DMS114 treated with DMSO at 0.1 percent for 48 hours (cell line): ENCODE results near the gene WNT4.

Experiments
- DNase-seq: peaks from one replicate; lab custom pipeline; 2025; ENCODE audit not compliant: unreplicated experiment; lab: John Stamatoyannopoulos, UW

Gene WNT4

DNA sequence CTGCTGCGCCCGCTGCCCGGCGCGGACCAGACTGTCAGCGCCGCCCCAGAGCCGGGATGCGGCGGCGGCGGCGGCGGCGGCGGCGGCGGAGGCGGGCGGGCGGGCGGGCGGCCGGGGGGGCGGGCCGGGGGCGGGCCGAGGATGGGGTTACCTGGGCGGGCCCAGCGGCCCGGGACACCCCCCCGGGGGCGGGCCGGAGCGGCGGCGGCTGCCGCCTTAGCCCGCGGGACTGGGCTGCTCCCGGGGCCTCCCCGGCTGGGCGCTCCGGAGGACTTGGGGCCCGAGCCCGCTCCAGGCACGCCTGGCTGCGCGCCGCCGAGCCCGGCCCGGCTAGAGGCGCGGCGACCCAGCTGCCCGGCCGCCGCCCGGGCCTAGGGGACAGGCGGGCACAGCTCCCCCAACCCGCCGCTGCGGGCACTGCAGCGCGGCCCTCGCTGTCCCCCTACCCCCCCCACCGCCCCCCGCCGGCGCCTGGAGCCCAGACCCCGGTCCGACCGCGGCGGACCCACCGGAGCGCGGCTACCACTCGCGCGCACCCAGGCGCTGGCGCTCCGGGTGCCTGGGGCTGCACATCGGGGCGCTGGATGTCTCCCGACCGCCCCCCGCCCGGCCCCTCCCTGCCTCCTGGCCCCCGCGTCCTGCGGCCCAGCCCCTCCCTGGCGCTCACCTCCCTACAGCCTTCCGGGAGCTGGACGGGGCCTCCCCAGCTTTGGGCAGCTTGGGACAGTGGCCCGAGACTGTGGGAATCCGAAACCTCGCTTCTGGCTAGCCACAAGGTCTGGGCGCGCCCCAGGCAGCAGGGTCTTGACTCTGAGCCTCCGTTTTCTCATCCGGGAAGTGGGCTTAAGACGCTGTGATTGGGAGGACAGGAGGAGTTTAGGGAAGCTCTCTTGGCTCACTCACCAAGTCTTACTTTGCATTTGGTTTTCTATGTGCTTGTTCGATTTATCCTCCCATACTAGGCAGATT is at the start of gene WNT4:
Gene WNT4 (minus strand): TSS at position 33 of the 969 bp plus-strand sequence. CDS start 175 bp downstream, outside the sequence.
- no peak for DNase-seq

DNA sequence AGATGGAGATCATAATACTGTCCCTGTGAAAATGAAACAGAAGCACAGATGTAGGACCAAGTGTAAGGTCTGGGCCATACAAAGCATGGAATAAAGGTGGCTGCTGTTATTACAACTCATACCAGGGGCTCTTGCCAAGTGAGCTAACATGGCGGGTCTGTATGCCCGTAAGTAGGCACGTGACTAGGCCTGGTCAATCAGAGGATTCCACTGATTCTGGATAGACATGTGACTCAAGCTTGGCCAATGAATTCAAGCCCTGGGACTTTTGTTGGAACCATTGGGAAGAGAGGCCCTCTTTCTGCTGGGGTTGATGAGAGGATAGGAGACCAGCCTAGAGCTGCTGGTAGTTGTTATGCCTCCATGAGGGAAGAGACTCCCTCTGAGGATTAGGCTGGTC is 47.8 kb upstream of the WNT4 start:
- no peak for DNase-seq

DNA sequence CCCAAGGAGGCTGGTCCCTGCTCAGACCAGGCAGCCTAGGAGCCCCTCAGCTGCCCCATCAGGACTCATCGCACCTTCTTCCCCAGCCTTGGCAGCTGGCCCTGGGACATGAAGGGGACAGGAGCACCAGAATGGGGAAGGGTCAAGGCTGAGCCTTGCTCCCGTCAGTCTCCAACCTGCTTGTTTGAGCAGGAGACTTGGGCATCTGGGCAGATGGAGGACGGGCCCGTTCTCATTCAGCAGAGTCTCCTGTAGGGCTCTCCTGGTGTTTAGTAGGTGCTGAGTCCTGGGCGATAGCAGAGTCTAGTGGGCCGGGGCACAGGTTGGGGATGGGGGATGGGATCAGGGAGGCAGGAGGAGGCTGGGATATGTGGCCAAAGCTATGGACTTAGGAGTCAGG is 47.4 kb upstream of the WNT4 start:
- no peak for DNase-seq

DNA sequence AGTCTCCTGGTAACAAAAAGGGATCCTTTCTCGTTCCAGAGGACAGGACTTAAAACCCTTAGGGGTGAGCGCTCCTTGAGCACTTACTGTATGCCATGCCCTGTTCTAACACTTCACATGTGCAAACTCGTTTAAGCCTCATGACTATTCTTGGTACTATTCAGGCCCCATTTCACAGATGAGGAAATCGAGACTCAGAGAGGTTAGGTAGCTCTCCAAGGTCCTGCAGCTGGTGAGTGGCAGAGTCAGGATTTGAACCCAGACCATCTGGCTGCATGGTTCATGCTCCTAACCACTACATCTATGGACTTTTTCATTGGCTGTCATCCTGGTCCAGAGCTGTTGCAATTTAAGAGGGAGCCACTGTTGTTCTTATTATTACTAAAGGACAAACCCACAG is 46.7 kb upstream of the WNT4 start:
- no peak for DNase-seq

DNA sequence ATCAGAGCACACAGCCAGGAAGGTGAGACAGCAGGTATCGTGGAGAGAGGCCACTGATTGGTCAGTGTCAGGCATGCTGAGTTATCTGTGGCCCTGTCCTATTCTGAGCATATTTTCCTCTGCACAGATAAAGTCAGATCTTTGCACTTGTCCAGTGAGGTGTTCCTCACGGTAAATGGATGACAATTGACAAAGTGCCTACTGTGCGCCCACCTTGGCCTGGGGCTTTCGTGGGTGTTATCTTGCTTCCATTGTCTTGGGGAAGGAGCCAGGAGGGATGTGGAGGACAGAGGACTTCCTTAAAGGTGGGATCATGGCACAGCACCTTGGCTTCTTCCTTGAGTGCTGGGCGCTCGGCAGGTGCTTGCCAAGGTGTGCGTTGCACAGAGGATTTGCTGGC is 46.0 kb upstream of the WNT4 start:
- DNase-seq, result no peak

DNA sequence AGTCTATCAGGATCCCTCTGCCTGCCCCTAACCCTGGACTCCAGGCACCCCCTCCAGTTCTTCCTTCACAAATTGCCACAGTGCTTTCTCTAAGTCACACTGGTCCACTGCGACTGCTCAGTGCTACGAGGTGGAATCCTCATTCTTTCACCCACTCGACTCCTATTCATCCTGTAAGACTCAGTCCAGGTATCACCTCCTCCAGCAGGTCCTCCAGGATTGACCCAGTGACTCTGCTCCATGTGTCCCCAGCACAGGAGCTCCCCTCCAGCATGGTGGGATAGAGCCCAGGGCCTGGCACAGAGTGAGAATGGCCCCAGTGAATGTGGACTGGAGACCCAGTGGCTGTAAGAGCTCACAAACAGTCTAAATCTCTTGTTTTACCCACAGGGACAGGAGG is 45.5 kb upstream of the WNT4 start:
- DNase-seq, result no peak

DNA sequence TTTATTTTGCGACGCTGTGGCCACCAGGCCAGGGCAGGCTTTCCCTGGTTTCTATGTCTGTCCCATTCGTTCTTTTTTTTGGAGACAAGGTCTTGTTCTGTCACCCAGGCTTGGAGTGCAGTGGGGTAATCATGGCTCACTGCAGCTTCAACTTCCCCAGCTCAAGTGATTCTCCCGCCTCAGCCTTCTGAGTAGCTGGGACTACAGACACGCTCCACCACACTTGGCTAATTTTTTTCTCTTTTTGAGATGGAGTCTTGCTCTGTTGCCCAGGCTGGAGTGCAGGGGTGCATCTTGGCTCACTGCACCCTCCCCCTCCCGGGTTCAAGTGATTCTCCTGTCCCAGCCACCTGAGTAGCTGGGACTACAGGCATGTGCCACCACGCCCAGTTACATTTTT is 43.4 kb upstream of the WNT4 start:
- no peak for DNase-seq

DNA sequence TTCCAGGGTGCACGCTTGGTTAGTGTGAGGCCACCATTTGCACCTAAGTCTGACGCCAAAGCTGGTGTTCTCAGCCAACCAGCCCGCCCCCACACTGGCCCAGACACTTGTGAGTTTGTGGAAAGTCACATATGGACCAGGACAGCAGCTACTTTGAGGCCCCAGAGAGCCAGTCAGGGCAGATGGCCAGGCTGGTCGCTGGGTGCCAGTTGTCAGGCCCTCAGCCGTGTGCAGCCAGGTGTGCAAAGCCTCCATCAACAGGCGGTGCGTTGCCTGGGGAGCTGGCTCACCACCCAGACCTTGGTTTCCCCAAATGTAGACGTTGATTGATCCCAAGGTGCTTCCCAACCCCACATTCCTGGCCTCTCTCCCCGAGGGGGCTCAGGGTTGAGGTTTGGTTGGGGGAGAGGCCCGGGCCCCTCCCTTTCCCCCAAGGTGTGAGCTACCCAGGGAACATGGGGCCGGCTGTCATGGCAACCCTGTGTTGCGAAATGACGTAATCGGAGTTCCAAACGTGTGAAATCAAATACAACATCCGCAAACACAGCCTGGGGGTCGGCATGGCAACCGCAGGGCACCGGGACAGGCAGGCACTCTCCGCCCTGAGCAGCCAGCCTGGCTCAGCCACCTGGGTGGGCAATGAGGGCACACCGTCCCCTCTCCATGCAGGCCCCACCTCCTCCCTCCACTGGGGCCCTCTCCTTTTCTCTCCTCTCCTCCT is 42.2 kb upstream of the WNT4 start:
- no peak for DNase-seq

DNA sequence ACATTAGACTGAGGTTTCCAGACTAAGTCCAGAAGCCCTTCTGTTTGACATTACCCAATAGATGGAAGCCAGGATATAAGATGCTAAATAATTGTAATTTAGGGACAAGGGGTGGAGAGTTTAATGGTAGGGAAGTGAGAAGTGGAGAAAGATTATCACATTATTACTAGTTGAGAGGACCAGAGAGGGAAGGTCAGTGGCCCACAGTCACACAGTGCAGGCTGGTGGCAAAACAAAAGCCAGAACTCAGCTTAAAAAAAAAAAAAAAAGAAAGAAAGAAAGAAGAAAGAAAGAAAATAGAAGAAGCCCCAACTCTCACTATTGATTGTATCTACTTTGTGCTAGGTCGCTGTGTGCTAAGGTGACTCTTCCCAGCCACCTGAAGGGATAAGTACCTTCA is 41.6 kb upstream of the WNT4 start:
- no peak for DNase-seq

DNA sequence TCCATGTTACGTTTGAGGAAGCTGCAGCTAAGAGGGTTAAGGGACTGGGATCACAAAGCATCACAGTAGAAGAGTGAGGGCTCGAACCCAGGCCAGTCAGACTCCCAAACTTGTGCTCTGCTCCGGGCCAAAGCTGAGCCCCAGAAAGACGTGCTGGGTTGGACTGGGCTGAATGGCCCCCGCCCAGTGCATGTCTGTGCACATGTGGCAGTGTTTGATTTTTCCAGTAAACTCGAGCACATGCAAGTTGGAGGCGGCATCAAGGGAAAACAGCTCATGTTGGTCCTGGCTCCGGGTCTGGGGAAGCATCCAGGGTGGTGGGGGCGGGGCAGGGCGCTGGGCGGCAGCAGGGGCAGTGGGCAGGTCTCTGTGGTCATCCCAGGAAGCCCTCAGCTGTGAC is 39.8 kb upstream of the WNT4 start:
- no peak for DNase-seq

DNA sequence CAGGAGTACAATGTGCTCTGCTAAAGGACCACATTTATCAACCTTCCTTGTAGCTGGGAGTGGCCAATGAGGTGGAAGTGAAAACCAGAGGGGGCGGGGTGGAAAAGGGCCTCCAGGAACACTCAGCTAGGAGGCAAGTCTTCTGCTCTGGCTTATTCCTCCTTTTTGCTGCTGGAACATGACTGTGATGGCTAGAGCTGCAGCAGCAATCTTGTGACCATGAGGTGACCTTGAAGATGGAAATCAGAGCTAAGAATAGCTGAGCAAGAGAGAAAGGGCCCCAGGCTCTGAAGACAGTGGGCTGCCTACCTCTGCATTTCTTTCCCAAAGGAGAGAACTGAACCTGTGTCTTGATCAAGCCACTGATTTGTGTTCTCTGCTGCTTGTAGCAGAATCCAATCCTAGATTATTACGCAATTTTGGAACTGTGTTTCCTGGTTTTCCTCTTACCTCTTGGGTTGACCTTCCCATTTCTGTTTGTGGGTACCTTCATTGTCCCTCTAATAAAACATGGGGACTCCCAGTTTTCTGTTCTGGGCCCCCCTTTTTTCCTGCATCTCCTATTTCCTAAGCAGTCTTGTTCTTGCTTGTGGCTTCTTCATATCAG is 36.4 kb upstream of the WNT4 start:
- DNase-seq, result no peak

DNA sequence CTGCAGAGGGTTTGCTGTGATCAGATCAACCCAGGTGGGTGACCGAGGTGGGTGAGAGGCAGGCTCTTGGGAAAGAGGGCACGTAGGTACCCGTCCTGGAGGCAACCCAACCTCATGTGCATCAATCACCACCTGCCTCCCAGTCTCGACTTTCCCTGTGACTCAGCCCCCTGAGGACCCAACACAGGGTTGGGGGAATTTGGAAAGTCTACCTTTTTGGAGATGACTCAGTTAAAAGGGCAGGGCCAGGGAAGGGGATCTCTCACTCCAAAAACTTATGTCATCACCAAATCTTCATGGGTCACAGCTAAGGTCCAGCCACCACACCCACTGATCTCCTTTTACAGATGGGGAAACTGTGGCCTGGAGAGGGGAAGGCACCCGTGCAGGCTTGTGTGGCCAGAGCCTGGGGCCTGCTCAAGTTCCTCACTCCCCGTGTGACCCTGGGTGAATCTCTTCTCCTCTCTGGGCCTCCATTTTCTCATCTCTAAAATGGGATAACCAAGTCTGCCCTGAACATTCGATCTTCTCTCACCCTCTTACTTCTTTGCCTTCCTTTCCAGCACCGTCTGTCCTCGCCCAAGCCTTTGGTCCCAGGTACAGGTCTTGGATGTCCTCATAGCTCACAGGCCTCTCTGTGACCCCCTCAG is 34.6 kb upstream of the WNT4 start:
- no peak for DNase-seq

DNA sequence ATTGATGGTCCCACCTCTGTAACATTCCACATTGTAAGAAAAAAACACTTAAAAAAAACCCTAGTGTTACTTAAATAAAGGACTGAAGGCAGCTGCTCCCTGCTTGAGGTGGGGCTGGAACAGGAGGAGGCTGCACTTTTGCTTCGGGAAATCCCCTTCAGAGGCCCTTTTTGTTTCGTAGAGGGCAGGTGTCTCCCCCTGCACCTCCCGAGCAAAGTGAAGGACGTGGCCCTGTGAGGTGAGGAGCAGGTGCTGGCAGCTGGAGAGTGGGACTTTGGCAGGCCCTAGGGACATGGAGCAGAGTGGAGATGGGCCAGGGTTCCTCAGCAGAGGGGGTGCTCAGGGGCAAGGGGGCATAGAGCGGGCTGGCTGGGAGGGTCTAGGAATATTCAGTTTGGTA is 33.4 kb upstream of the WNT4 start:
- DNase-seq, result no peak

DNA sequence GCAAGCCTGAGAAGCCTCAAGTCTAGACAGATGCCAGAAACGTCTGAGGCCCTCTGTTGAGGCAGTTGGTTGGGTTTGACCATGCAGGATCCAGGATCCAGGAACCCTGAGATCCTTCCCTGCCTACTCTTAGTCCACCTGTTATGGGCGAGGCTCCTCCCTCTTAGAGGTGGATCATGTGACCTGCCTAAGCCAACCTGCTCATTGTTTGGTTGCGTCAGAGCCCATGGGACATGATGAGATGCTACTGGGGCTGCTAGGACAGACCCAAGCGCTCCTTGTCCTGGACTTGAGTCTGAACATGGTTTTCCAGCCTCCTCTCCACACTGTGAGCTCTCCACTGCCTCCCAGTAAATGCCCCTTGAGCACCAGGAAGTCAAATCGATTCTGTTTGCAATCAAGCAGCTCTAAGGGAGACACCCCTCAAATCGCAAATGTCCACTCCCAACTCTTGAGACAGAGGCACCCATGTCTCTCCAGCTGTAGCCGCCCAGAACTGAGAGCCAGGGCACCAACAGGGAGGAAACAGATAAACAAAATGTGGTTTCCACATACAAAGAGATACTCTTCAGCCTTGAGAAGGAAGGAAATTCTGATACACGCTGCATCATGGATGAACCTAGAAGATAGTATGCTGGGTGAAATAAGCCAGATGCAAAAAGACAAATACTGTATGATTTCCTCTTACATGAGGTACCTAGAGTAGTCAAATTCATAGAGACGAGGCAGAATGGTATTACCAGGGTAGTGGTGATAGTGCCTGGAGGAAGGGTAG is 31.7 kb upstream of the WNT4 start:
- DNase-seq, result no peak

DNA sequence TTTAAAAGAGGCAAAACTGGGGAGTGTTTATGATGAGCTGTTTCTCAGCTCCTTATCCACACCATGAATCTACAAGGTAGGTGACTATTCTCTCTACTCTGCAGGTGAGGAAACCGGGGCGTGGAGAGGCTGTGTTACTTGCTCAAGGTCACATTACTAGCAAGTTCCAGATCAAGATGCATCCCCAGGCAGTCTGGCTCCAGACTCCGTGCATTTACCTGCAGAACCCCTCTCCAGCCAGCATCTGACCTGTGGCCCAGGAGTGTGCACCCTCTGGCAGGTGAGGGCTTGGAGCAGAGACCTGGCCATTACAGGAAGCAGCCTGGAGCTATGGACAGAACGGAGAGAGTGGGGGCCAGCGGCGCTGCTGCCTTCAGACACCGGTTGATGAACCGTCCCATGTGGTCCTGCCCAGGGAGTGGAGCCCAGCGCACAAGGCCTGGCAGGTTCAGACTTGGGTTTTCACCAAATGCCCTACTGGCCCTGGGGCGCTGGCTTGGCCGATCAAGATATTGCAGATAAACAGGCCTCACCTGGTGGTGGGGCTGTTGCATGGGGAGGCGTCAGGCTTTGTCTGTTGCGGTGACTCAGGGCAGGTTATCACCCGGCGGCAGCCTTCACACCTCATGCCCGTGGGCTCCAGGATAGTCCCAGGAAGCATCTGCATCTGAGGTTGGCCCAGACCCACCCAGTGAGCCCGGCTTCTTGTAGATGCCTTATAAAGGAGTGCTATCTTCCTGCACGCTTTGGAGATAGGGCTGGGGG is 29.2 kb upstream of the WNT4 start:
- DNase-seq, result no peak

DNA sequence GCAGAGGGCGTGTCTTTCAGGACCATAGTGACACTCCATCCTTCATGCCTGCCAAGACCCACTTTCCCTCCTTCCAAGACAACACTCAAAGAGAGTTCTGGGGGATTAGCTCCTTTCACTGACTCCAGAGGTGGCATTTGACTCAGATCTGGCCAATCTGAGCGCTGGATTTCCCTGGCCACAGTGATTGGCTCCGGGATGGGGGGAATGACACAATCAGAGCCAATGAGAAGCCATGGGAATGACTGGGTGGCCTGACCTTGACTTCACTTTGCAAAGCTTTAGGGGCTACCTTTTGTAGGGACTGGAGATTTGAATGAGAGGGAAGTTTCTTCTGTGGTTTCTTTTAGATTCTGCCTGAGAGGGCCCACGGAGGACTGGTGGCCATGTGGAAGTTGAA is 26.9 kb upstream of the WNT4 start:
- no peak for DNase-seq

DNA sequence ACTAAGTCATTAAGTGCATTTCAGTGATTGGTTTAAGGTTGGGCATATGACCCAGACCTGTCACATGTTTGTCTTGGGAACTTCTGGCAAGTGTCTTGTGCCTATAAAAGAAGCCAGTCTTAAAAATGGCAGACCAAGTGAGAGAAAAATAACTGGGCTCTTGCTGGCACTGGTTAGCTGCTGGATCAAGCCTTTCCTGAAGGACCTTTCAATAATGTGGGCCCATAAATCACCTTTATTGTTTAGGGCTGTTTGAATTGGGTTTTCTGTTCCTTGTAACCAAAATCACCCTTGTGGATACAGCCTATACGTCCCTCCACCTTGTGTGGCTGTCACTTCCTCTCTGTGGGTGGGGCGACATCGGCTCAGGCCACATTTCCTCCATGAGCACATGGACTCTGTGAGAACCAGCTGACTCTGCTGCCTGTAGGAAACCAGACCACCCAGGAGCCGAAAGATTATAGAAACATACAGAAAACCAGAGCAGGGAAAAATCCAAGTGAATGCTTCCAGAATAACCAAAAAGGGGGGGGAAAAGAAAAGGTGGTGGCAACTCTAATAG is 25.6 kb upstream of the WNT4 start:
- DNase-seq, result no peak

DNA sequence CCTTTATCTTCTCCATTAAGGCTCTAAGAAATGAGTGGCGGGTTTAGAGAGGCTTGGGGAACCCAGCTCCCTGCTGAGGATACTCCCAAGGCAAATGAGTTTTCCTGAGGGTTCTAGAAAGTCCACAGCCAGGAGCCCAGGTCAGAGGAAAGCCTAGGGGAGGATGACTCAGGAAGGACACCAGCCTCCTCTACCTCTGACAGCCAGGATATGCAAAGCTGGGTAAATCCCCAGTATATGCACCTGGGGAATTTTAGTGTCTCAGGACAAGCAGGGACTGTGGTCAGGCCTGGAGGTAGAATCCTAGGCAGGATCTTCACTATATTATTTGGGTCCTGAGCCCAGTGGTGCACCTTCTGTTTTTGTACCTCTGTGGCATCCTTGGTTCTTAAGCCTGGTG is 23.5 kb upstream of the WNT4 start:
- no peak for DNase-seq
